ENCODE results near the gene CD19.
"Not testable (repeated sequence)": the region's sequence is repeated elsewhere in the genome, so short reads cannot be mapped to it uniquely, and the experiment has no call there.

The CD19 gene

GRCh38 chr16:28937222-28937876 is 5.6 kb downstream of the CD19 start:
- no peaks in the 10 kb centered on the region for H3K36me3 ChIP-seq (ENCODE audit: insufficient read depth, low read length)

GRCh38 chr16:28938721-28939120 is 7.0 kb downstream of the CD19 start:
- no peak overlapping the region for H3K9ac ChIP-seq (ENCODE audit: low read depth, low read length)
- H3K27me3 ChIP-seq (ENCODE audit: insufficient read depth, low read length): no peaks in the 10 kb centered on the region
- WGBS: 85% methylated on average over 7 of the region's 7 CpGs
- H3K4me3 ChIP-seq (ENCODE audit: low read length): no peak overlapping the region
- H3K4me1 ChIP-seq (ENCODE audit: insufficient read depth, low read length): no peaks in the 10 kb centered on the region
- no peaks in the 10 kb centered on the region for H3K36me3 ChIP-seq (ENCODE audit: insufficient read depth, low read length)
- no peaks in the 10 kb centered on the region for H3K9me3 ChIP-seq (ENCODE audit: insufficient read depth, low read depth, low read length)
- H3K27ac ChIP-seq (ENCODE audit: low read depth, low read length): no peak overlapping the region

More at GRCh38 chr16:28937222-28937876, 5.6 kb downstream of the CD19 start:
- no peaks in the 10 kb centered on the region for H3K9me3 ChIP-seq (ENCODE audit: insufficient read depth, low read depth, low read length)
- H3K4me1 ChIP-seq (ENCODE audit: insufficient read depth, low read length): no peaks in the 10 kb centered on the region
- no peak overlapping the region for H3K9ac ChIP-seq (ENCODE audit: low read depth, low read length)
- no peaks in the 10 kb centered on the region for H3K27me3 ChIP-seq (ENCODE audit: insufficient read depth, low read length)
- no peak overlapping the region for H3K27ac ChIP-seq (ENCODE audit: low read depth, low read length)
- no peak overlapping the region for H3K4me3 ChIP-seq (ENCODE audit: low read length)
- 89% methylated on average over 13 of the region's 14 CpGs for WGBS

- H3K4me1 ChIP-seq (ENCODE audit: insufficient read depth, low read length); H3K9ac ChIP-seq (ENCODE audit: low read depth, low read length); H3K4me3 ChIP-seq (ENCODE audit: low read length); H3K27ac ChIP-seq (ENCODE audit: low read depth, low read length); H3K27me3 ChIP-seq (ENCODE audit: insufficient read depth, low read length); H3K36me3 ChIP-seq (ENCODE audit: insufficient read depth, low read length); H3K9me3 ChIP-seq (ENCODE audit: insufficient read depth, low read depth, low read length): not testable (repeated sequence)
- 93% methylated on average over 7 of the region's 7 CpGs for WGBS
Measured at GRCh38 chr16:28939825-28940224, 8.1 kb downstream of the CD19 start.

GRCh38 chr16:28943281-28943680 is 11.5 kb downstream of the CD19 start:
- H3K9ac ChIP-seq (ENCODE audit: low read depth, low read length): no peak overlapping the region
- H3K36me3 ChIP-seq (ENCODE audit: insufficient read depth, low read length): no peaks in the 10 kb centered on the region
- no peaks in the 10 kb centered on the region for H3K4me1 ChIP-seq (ENCODE audit: insufficient read depth, low read length)
- H3K9me3 ChIP-seq (ENCODE audit: insufficient read depth, low read depth, low read length): no peaks in the 10 kb centered on the region
- no peak overlapping the region for H3K4me3 ChIP-seq (ENCODE audit: low read length)
- H3K27me3 ChIP-seq (ENCODE audit: insufficient read depth, low read length): no peaks in the 10 kb centered on the region
- no peak overlapping the region for H3K27ac ChIP-seq (ENCODE audit: low read depth, low read length)

- Histone ChIP-seq H3K27ac (ENCODE audit: low read depth, low read length) (no peak overlapping the region), H3K9ac (ENCODE audit: low read depth, low read length) (no peak overlapping the region), H3K4me3 (ENCODE audit: low read length) (no peak overlapping the region), H3K27me3 (ENCODE audit: insufficient read depth, low read length) (no peaks in the 10 kb centered on the region), H3K9me3 (ENCODE audit: insufficient read depth, low read depth, low read length) (no peaks in the 10 kb centered on the region), H3K36me3 (ENCODE audit: insufficient read depth, low read length) (no peaks in the 10 kb centered on the region), H3K4me1 (ENCODE audit: insufficient read depth, low read length) (no peaks in the 10 kb centered on the region)
- 91% methylated on average over 4 of the region's 4 CpGs for WGBS
Measured at GRCh38 chr16:28946681-28947080, 14.9 kb downstream of the CD19 start.

GRCh38 chr16:28950648-28951409 is 19.1 kb downstream of the CD19 start, which contains the start of gene NFATC2IP:
TSS of gene NFATC2IP (plus strand) at chr16:28950937. CDS start at chr16:28951012, 75 bp downstream.
- Histone ChIP-seq H3K27me3 (ENCODE audit: insufficient read depth, low read length) (no peaks in the 10 kb centered on the region), H3K27ac (ENCODE audit: low read depth, low read length) (peak within 1 kb of the TSS; percentile 80), H3K36me3 (ENCODE audit: insufficient read depth, low read length) (peaks cover 32% of the 10 kb centered on the region), H3K9ac (ENCODE audit: low read depth, low read length) (peak within 1 kb of the TSS; percentile 83), H3K4me1 (ENCODE audit: insufficient read depth, low read length) (no peaks in the 10 kb centered on the region), H3K9me3 (ENCODE audit: insufficient read depth, low read depth, low read length) (no peaks in the 10 kb centered on the region), H3K4me3 (ENCODE audit: low read length) (peak within 1 kb of the TSS; percentile 74)
- under 1% methylated on average over 79 of the region's 79 CpGs for WGBS

GRCh38 chr16:28951410-28951943 is 19.7 kb downstream of the CD19 start:
- H3K9ac ChIP-seq (ENCODE audit: low read depth, low read length): peak overlapping the region; percentile 83
- peak overlapping the region; percentile 74 for H3K4me3 ChIP-seq (ENCODE audit: low read length)
- H3K9me3 ChIP-seq (ENCODE audit: insufficient read depth, low read depth, low read length): no peaks in the 10 kb centered on the region
- H3K27ac ChIP-seq (ENCODE audit: low read depth, low read length): peak overlapping the region; percentile 80; the same call in 1 of the 2 replicates
- peaks cover 39% of the 10 kb centered on the region for H3K36me3 ChIP-seq (ENCODE audit: insufficient read depth, low read length)
- 3% methylated on average over 17 of the region's 17 CpGs for WGBS
- H3K27me3 ChIP-seq (ENCODE audit: insufficient read depth, low read length): no peaks in the 10 kb centered on the region
- no peaks in the 10 kb centered on the region for H3K4me1 ChIP-seq (ENCODE audit: insufficient read depth, low read length)

GRCh38 chr16:28958216-28958615 is 26.4 kb downstream of the CD19 start:
- Histone ChIP-seq H3K9me3 (ENCODE audit: insufficient read depth, low read depth, low read length) (no peaks in the 10 kb centered on the region), H3K4me1 (ENCODE audit: insufficient read depth, low read length) (no peaks in the 10 kb centered on the region), H3K27ac (ENCODE audit: low read depth, low read length) (no peak overlapping the region), H3K4me3 (ENCODE audit: low read length) (no peak overlapping the region), H3K27me3 (ENCODE audit: insufficient read depth, low read length) (no peaks in the 10 kb centered on the region), H3K36me3 (ENCODE audit: insufficient read depth, low read length) (peaks cover 92% of the 10 kb centered on the region), H3K9ac (ENCODE audit: low read depth, low read length) (no peak overlapping the region)
- WGBS: 94% methylated on average over 9 of the region's 9 CpGs

GRCh38 chr16:28958836-28959235 is 27.1 kb downstream of the CD19 start:
- 92% methylated on average over 6 of the region's 6 CpGs for WGBS

GRCh38 chr16:28964072-28964471 is 32.3 kb downstream of the CD19 start:
- WGBS: 96% methylated on average over 3 of the region's 3 CpGs
- H3K9ac ChIP-seq (ENCODE audit: low read depth, low read length): no peak overlapping the region
- H3K4me1 ChIP-seq (ENCODE audit: insufficient read depth, low read length): no peaks in the 10 kb centered on the region
- H3K9me3 ChIP-seq (ENCODE audit: insufficient read depth, low read depth, low read length): no peaks in the 10 kb centered on the region
- H3K27me3 ChIP-seq (ENCODE audit: insufficient read depth, low read length): no peaks in the 10 kb centered on the region
- H3K36me3 ChIP-seq (ENCODE audit: insufficient read depth, low read length): peaks cover 58% of the 10 kb centered on the region
- no peak overlapping the region for H3K4me3 ChIP-seq (ENCODE audit: low read length)
- H3K27ac ChIP-seq (ENCODE audit: low read depth, low read length): no peak overlapping the region

More at GRCh38 chr16:28958836-28959235, 27.1 kb downstream of the CD19 start:
- no peaks in the 10 kb centered on the region for H3K27me3 ChIP-seq (ENCODE audit: insufficient read depth, low read length)
- no peak overlapping the region for H3K27ac ChIP-seq (ENCODE audit: low read depth, low read length)
- no peak overlapping the region for H3K4me3 ChIP-seq (ENCODE audit: low read length)
- no peak overlapping the region for H3K9ac ChIP-seq (ENCODE audit: low read depth, low read length)
- no peaks in the 10 kb centered on the region for H3K4me1 ChIP-seq (ENCODE audit: insufficient read depth, low read length)
- no peaks in the 10 kb centered on the region for H3K9me3 ChIP-seq (ENCODE audit: insufficient read depth, low read depth, low read length)
- H3K36me3 ChIP-seq (ENCODE audit: insufficient read depth, low read length): peaks cover 92% of the 10 kb centered on the region

- Histone ChIP-seq H3K27ac (ENCODE audit: low read depth, low read length) (no peak overlapping the region), H3K36me3 (ENCODE audit: insufficient read depth, low read length) (peaks cover 54% of the 10 kb centered on the region), H3K9me3 (ENCODE audit: insufficient read depth, low read depth, low read length) (no peaks in the 10 kb centered on the region), H3K4me1 (ENCODE audit: insufficient read depth, low read length) (no peaks in the 10 kb centered on the region), H3K4me3 (ENCODE audit: low read length) (no peak overlapping the region), H3K27me3 (ENCODE audit: insufficient read depth, low read length) (no peaks in the 10 kb centered on the region), H3K9ac (ENCODE audit: low read depth, low read length) (no peak overlapping the region)
- 97% methylated on average over 2 of the region's 2 CpGs for WGBS
Measured at GRCh38 chr16:28964496-28964895, 32.7 kb downstream of the CD19 start.

All from HUES64 (cell line).